ENCODE measurements around the gene HINT1.

HINT1 gene

DNA sequence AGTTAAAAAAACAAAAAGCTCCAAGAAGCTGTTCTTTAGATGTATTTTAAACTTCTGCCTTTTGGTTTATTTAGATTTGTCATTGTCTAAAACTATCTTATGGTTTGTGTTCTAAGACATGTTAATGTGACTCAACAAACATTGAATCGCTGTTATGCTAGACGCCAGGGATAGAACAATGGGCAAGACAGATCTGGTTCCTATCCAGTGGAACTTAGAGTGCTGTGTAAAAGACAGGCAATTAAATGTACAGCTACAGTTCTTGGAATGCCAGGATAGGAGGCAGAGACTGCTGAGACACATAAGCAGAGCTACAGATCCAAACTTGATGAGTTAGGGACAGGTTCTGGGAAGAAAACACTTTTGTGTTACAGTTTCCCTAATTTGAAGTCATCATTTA lies 28.1 kb upstream of the HINT1 start:
- Histone ChIP-seq H3K9me2 (replicated peaks; ENCODE audit: insufficient read depth, low read length) (no peaks in the 10 kb centered on the region), H2AFZ (ENCODE audit: low read length) (no peak overlapping the region), H4K20me1 (ENCODE audit: insufficient read depth, low read length) (no peaks in the 10 kb centered on the region), H3K79me2 (ENCODE audit: low read length) (no peaks in the 10 kb centered on the region), H3F3A (ENCODE audit: insufficient read depth, low read length) (no peaks in the 10 kb centered on the region), H3K9ac (ENCODE audit: low read length) (no peak overlapping the region), H3K4me1 (ENCODE audit: low read length) (no peaks in the 10 kb centered on the region), H3K4me3 (ENCODE audit: low read length) (no peak overlapping the region), H3K27me3 (replicated peaks; ENCODE audit: insufficient read depth, low read length) (no peaks in the 10 kb centered on the region), H3K4me2 (ENCODE audit: low read depth, low read length) (no peak overlapping the region), H3K36me3 (replicated peaks; ENCODE audit: insufficient read depth, low read length) (no peaks in the 10 kb centered on the region), H3K27ac (ENCODE audit: low read length) (no peak overlapping the region), H3K9me3 (replicated peaks; ENCODE audit: insufficient read depth, low read length) (no peaks in the 10 kb centered on the region)
- TF ChIP-seq EZH2phosphoT487 (IDR thresholded peaks at IDR 0.05; ENCODE audit: low read length) (no peak), EZH2 (optimal IDR thresholded peaks at IDR 0.05; ENCODE audit: low read depth, low read length) (no peak)
- TF ChIP-seq, protein P1, sequence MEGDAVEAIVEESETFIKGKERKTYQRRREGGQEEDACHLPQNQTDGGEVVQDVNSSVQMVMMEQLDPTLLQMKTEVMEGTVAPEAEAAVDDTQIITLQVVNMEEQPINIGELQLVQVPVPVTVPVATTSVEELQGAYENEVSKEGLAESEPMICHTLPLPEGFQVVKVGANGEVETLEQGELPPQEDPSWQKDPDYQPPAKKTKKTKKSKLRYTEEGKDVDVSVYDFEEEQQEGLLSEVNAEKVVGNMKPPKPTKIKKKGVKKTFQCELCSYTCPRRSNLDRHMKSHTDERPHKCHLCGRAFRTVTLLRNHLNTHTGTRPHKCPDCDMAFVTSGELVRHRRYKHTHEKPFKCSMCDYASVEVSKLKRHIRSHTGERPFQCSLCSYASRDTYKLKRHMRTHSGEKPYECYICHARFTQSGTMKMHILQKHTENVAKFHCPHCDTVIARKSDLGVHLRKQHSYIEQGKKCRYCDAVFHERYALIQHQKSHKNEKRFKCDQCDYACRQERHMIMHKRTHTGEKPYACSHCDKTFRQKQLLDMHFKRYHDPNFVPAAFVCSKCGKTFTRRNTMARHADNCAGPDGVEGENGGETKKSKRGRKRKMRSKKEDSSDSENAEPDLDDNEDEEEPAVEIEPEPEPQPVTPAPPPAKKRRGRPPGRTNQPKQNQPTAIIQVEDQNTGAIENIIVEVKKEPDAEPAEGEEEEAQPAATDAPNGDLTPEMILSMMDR (IDR thresholded peaks at IDR 0.05; ENCODE audit: low read length): no peak
- no peak for DNase-seq

DNA sequence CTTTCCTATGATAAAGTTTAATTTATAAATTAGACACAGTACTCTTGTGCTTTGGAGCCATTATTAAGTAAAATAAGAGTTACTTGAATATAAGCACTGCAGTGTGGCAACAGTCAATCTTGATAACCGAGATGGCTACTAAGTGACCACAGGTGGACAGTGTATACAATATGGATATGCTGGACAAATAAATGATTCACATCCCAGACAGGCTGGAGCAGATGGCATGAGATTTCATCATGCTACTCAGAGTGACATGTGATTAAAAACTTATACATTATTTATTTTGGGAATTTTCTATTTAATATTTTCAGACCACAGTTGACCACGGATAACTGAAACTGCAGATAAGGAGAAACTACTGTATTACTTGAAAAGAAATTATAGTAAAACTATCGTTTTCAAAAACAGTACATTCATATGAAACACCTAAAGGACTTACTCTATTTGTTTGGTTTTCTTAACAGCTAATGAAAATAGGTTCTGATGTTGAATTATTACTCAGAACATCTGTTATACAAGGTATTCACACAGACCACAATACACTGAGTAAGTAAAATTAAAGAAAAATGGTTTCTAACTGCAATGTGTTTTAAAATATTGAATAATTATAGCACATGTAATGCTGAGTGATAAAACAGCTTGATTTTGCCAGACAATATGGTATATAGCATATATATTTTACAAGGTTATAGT lies 21.7 kb upstream of the HINT1 start:
- Histone ChIP-seq H3K9me2 (replicated peaks; ENCODE audit: insufficient read depth, low read length) (no peaks in the 10 kb centered on the region), H2AFZ (ENCODE audit: low read length) (no peak overlapping the region), H3K4me3 (ENCODE audit: low read length) (no peak overlapping the region), H3K27ac (ENCODE audit: low read length) (no peak overlapping the region), H3K36me3 (replicated peaks; ENCODE audit: insufficient read depth, low read length) (no peaks in the 10 kb centered on the region), H3K4me1 (ENCODE audit: low read length) (no peaks in the 10 kb centered on the region), H3F3A (ENCODE audit: insufficient read depth, low read length) (no peaks in the 10 kb centered on the region), H3K27me3 (replicated peaks; ENCODE audit: insufficient read depth, low read length) (no peaks in the 10 kb centered on the region), H3K79me2 (ENCODE audit: low read length) (no peaks in the 10 kb centered on the region), H3K9me3 (replicated peaks; ENCODE audit: insufficient read depth, low read length) (no peaks in the 10 kb centered on the region), H4K20me1 (ENCODE audit: insufficient read depth, low read length) (no peaks in the 10 kb centered on the region), H3K4me2 (ENCODE audit: low read depth, low read length) (no peak overlapping the region), H3K9ac (ENCODE audit: low read length) (no peak overlapping the region)
- no peak for DNase-seq
- TF ChIP-seq, protein P1 (IDR thresholded peaks at IDR 0.05; ENCODE audit: low read length): no peak
- TF ChIP-seq EZH2phosphoT487 (IDR thresholded peaks at IDR 0.05; ENCODE audit: low read length): no peak
- no peak for TF ChIP-seq EZH2 (optimal IDR thresholded peaks at IDR 0.05; ENCODE audit: low read depth, low read length)

DNA sequence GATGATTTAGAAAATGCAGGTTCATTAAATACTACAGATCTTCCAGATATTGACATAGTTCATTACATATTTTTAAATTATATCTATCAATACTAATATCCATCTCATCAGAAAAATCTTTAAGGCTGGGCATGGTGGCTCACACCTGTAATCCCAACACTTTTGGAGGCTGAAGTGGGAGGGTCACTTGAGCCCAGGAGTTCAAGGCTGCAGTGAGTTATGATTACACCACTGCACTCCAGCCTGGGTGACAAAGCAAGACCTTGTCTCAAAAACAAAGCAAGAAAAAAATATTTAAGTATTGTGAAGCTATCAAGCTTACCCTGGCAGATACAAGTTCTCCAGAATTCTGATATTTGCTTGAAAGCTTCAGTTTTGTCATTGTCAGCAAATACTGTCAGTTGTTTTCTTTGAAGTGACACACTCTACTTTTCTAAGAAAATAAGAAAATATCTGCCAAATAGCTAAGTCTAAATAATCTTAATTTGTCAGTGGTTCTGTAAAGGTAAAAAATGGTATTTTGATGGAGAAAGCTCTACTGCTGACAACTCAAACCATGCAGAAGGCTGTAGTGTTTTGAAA lies 20.6 kb upstream of the HINT1 start:
- Histone ChIP-seq H3K9me3 (replicated peaks; ENCODE audit: insufficient read depth, low read length) (no peaks in the 10 kb centered on the region), H4K20me1 (ENCODE audit: insufficient read depth, low read length) (no peaks in the 10 kb centered on the region), H3K36me3 (replicated peaks; ENCODE audit: insufficient read depth, low read length) (no peaks in the 10 kb centered on the region), H2AFZ (ENCODE audit: low read length) (no peak overlapping the region), H3K4me1 (ENCODE audit: low read length) (no peaks in the 10 kb centered on the region), H3F3A (ENCODE audit: insufficient read depth, low read length) (no peaks in the 10 kb centered on the region), H3K9ac (ENCODE audit: low read length) (no peak overlapping the region), H3K27me3 (replicated peaks; ENCODE audit: insufficient read depth, low read length) (no peaks in the 10 kb centered on the region), H3K27ac (ENCODE audit: low read length) (no peak overlapping the region), H3K9me2 (replicated peaks; ENCODE audit: insufficient read depth, low read length) (no peaks in the 10 kb centered on the region), H3K79me2 (ENCODE audit: low read length) (no peaks in the 10 kb centered on the region), H3K4me2 (ENCODE audit: low read depth, low read length) (no peak overlapping the region), H3K4me3 (ENCODE audit: low read length) (no peak overlapping the region)
- DNase-seq: no peak
- TF ChIP-seq EZH2phosphoT487 (IDR thresholded peaks at IDR 0.05; ENCODE audit: low read length) (no peak), EZH2 (optimal IDR thresholded peaks at IDR 0.05; ENCODE audit: low read depth, low read length) (no peak)
- TF ChIP-seq, protein P1 (IDR thresholded peaks at IDR 0.05; ENCODE audit: low read length): no peak
